SIG-M5 treated with dmso at 0.1 percent for 504 hours (cell line): ENCODE results near the gene MLLT3.

ENCODE experiments used
- DNase-seq: peaks from one replicate; lab custom pipeline; 2025; ENCODE audit not compliant: unreplicated experiment; lab: John Stamatoyannopoulos, UW

MLLT3 gene

GRCh38 chr9:20353931-20354652 is 268.2 kb downstream of the MLLT3 start:
- DNase-seq, result no peak

GRCh38 chr9:20353524-20353923 is 268.8 kb downstream of the MLLT3 start:
- no peak for DNase-seq

- no peak for DNase-seq
Measured at GRCh38 chr9:20352591-20352990, 269.7 kb downstream of the MLLT3 start.

- no peak for DNase-seq
Measured at GRCh38 chr9:20351715-20352114, 270.6 kb downstream of the MLLT3 start.

GRCh38 chr9:20349568-20349967 is 272.7 kb downstream of the MLLT3 start:
- DNase-seq, result no peak

- no peak for DNase-seq
Measured at GRCh38 chr9:20343325-20343724, 279.0 kb downstream of the MLLT3 start.

GRCh38 chr9:20340511-20340861 is 281.8 kb downstream of the MLLT3 start:
- DNase-seq, result no peak

GRCh38 chr9:20335668-20336332 is 286.5 kb downstream of the MLLT3 start:
- DNase-seq, result no peak

GRCh38 chr9:20333991-20334390 is 288.3 kb downstream of the MLLT3 start:
- no peak for DNase-seq

GRCh38 chr9:20331095-20331685 is 291.1 kb downstream of the MLLT3 start:
- no peak for DNase-seq

GRCh38 chr9:20330688-20331087 is 291.6 kb downstream of the MLLT3 start:
- DNase-seq, result no peak

- no peak for DNase-seq
Measured at GRCh38 chr9:20326516-20326915, 295.8 kb downstream of the MLLT3 start.

- DNase-seq, result no peak
Measured at GRCh38 chr9:20325008-20325407, 297.3 kb downstream of the MLLT3 start.

GRCh38 chr9:20322212-20322611 is 300.1 kb downstream of the MLLT3 start:
- no peak for DNase-seq

GRCh38 chr9:20321423-20322082 is 300.7 kb downstream of the MLLT3 start:
- DNase-seq, result no peak

GRCh38 chr9:20320921-20321320 is 301.4 kb downstream of the MLLT3 start:
- no peak for DNase-seq

- DNase-seq, result no peak
Measured at GRCh38 chr9:20319641-20320337, 302.5 kb downstream of the MLLT3 start.

GRCh38 chr9:20319241-20319640 is 303.1 kb downstream of the MLLT3 start:
- no peak for DNase-seq

GRCh38 chr9:20317701-20318100 is 304.6 kb downstream of the MLLT3 start:
- DNase-seq, result no peak

GRCh38 chr9:20316372-20316771 is 305.9 kb downstream of the MLLT3 start:
- DNase-seq, result no peak

- no peak for DNase-seq
Measured at GRCh38 chr9:20315677-20316076, 306.6 kb downstream of the MLLT3 start.
